ENCODE data around the gene SLC16A5.

SLC16A5 gene

GRCh38 chr17:75060434-75061054, 27.2 kb upstream of the SLC16A5 start:
- TF ChIP-seq CTCF (conservative IDR thresholded peaks at IDR 0.05; ENCODE audit: low read length), result no peak
- DNase-seq (ENCODE audit: low read depth), result no peak
- no peak overlapping the region for H3K4me3 ChIP-seq (ENCODE audit: low read length)

DNA sequence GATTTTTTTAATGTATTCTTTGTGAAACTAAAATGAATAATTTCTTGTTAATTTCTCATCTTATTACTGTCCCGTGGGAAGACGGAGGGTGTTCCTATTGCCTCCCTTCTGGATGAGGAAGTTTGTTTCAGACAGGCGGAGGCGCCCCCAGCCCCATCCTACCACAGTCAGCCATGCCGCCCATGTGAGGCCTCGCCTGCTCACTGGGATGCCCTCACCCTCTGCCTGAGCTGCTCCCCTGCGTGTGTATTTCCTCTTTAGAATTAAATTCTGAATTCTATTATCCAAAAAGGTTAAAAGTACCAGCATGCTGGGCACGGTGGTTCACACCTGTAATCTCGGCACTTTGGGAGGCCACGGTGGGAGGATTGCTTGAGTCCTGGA, 26.7 kb upstream of the SLC16A5 start:
- TF ChIP-seq CTCF (conservative IDR thresholded peaks at IDR 0.05; ENCODE audit: low read length), result no peak
- no peak overlapping the region for H3K4me3 ChIP-seq (ENCODE audit: low read length)
- DNase-seq (ENCODE audit: low read depth), result no peak

DNA sequence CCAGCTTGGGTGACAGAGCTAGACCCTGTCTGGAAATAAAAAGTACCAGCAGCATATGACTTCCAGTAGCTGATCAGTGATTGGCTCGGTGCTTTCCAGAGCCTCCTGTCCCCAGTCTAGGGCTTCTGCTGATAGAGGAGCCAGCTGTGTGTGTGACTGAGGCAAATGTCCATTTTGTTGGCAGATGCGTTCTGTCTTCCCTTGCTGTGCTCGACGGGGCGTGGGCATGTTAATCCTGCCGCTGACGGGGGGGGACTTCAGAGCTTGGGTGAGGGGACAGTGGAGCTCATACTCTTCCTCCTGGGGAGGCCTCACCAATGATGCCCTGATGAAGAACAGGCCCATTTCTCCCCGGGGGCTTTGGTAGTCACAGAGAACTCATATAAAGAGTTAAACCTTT, 26.1 kb upstream of the SLC16A5 start:
- no peak for TF ChIP-seq CTCF (conservative IDR thresholded peaks at IDR 0.05; ENCODE audit: low read length)
- no peak for DNase-seq (ENCODE audit: low read depth)
- no peak overlapping the region for H3K4me3 ChIP-seq (ENCODE audit: low read length)

DNA sequence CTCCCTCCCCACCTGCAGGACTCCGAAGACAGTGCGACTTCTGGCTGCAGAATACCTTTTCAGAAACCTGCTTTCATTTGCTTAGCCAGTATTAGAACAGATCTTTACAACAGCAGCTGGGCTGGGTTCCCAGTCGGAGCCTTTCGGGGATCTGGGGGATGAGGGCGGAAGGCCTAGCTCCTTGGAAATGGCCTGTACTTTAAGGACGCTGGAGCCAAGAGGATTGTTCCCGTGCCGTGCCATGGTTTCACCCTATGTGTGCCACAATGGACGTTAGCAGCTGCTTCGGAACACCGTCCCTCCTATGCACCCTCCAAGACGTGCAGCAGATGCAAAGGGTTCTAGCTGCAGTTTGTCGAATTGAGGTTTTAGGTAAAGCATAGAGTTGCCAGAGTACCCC, 24.6 kb upstream of the SLC16A5 start:
- no peak for DNase-seq (ENCODE audit: low read depth)
- H3K4me3 ChIP-seq (ENCODE audit: low read length), result no peak overlapping the region
- TF ChIP-seq CTCF (conservative IDR thresholded peaks at IDR 0.05; ENCODE audit: low read length), result no peak

GRCh38 chr17:75063626-75064025, 24.1 kb upstream of the SLC16A5 start:
- no peak for TF ChIP-seq CTCF (conservative IDR thresholded peaks at IDR 0.05; ENCODE audit: low read length)
- no peak for DNase-seq (ENCODE audit: low read depth)
- no peak overlapping the region for H3K4me3 ChIP-seq (ENCODE audit: low read length)

- no peak overlapping the region for H3K4me3 ChIP-seq (ENCODE audit: low read length)
- TF ChIP-seq CTCF (conservative IDR thresholded peaks at IDR 0.05; ENCODE audit: low read length), result no peak
- DNase-seq (ENCODE audit: low read depth), result no peak
These were observed 23.7 kb upstream of the SLC16A5 start for GRCh38 chr17:75064040-75064439.

DNA sequence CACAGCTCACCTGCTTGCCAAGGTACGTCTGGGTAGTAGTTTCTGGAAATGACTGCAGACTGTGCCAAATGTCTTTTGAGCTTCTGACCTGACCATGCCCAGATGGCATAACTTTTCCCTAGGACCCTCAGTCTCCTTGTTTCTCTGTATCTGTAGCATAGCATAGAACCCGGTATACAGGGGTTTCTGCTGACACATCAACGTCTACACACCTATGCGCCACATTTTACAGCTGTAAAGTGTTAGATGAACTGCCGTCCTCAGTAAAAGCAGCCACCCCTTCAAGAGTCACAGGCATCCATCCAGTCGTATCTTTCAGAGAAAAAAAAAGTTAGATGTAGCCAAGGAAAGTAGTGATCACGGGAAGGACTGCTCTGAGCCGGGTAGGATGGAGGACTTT, 23.3 kb upstream of the SLC16A5 start:
- no peak overlapping the region for H3K4me3 ChIP-seq (ENCODE audit: low read length)
- TF ChIP-seq CTCF (conservative IDR thresholded peaks at IDR 0.05; ENCODE audit: low read length), result no peak
- DNase-seq (ENCODE audit: low read depth), result no peak
